Measurements from ENCODE around the gene EEF2. TPM values are rescaled to one million over a fixed set of nuclear protein-coding genes. Genes with fewer than 3 reads are reported as not detected.

Gene EEF2
- total RNA-seq, 1 donor from 2014 or later, result 2,434 TPM

- DNase-seq (ENCODE audit: low spot score in 2 of 2) (peak in 1 of 2 donors; percentile 58), FAIRE-seq (no peak)
These were observed 1.2 kb upstream of the EEF2 start for GRCh38 chr19:3986260-3987041.

- DNase-seq (ENCODE audit: low spot score in 2 of 2) (no peak), FAIRE-seq (no peak)
These were observed 488 bp upstream of the EEF2 start for GRCh38 chr19:3985643-3986259.

- DNase-seq (ENCODE audit: low spot score in 2 of 2) (no peak), FAIRE-seq (no peak)
These were observed 717 bp downstream of the EEF2 start for GRCh38 chr19:3984584-3984907.

GRCh38 chr19:3983936-3984583 lies 1.2 kb downstream of the EEF2 start:
- FAIRE-seq, result no peak
- peak in 1 of 2 donors; percentile 38 for DNase-seq (ENCODE audit: low spot score in 2 of 2)

GRCh38 chr19:3983542-3983914 lies 1.7 kb downstream of the EEF2 start:
- DNase-seq (ENCODE audit: low spot score in 2 of 2) (no peak), FAIRE-seq (no peak)

GRCh38 chr19:3982701-3983541 lies 2.3 kb downstream of the EEF2 start:
- DNase-seq (ENCODE audit: low spot score in 2 of 2) (no peak), FAIRE-seq (no peak)

GRCh38 chr19:3981736-3982681 lies 3.3 kb downstream of the EEF2 start:
- DNase-seq (ENCODE audit: low spot score in 2 of 2) (no peak), FAIRE-seq (no peak)

- FAIRE-seq, result no peak
These were observed 3.9 kb downstream of the EEF2 start for GRCh38 chr19:3981373-3981735.

GRCh38 chr19:3980353-3981251 lies 4.7 kb downstream of the EEF2 start:
- FAIRE-seq, result no peak
- DNase-seq (ENCODE audit: low spot score in 2 of 2), result peak in 1 of 2 donors; percentile 4

More at GRCh38 chr19:3981373-3981735, 3.9 kb downstream of the EEF2 start:
- DNase-seq (ENCODE audit: low spot score in 2 of 2), result no peak

GRCh38 chr19:3979674-3980352 lies 5.5 kb downstream of the EEF2 start:
- DNase-seq (ENCODE audit: low spot score in 2 of 2), result no peak
- FAIRE-seq, result no peak

- DNase-seq (ENCODE audit: low spot score in 2 of 2) (no peak), FAIRE-seq (no peak)
These were observed 6.0 kb downstream of the EEF2 start for GRCh38 chr19:3979289-3979673.

- DNase-seq (ENCODE audit: low spot score in 2 of 2) (no peak), FAIRE-seq (no peak)
These were observed 7.1 kb downstream of the EEF2 start for GRCh38 chr19:3978145-3978544.

- FAIRE-seq (no peak), DNase-seq (ENCODE audit: low spot score in 2 of 2) (no peak)
These were observed 7.8 kb downstream of the EEF2 start for GRCh38 chr19:3977242-3978143.

- DNase-seq (ENCODE audit: low spot score in 2 of 2) (no peak), FAIRE-seq (no peak)
These were observed 8.6 kb downstream of the EEF2 start for GRCh38 chr19:3976495-3977241.

- no peak for FAIRE-seq
- no peak for DNase-seq (ENCODE audit: low spot score in 2 of 2)
These were observed 9.6 kb downstream of the EEF2 start for GRCh38 chr19:3975637-3976087.

- no peak for FAIRE-seq
- DNase-seq (ENCODE audit: low spot score in 2 of 2), result no peak
These were observed 10.1 kb downstream of the EEF2 start for GRCh38 chr19:3975144-3975543.
